WTC11 (cell line): Measurements from ENCODE around the gene NFATC3. TPM values are rescaled to one million over a fixed set of nuclear protein-coding genes. Genes with fewer than 3 reads are reported as not detected.
"Not testable (repeated sequence)": the region's sequence is repeated elsewhere in the genome, so short reads cannot be mapped to it uniquely, and the experiment has no call there.

ENCODE experiments used
- ATAC-seq: fragments of 200-7000 bp; cut with Tn5 transposase; 2 replicates; pipeline ENCODE4 v1.10.0; 2021; ENCODE audit warnings: mild to moderate bottlenecking, moderate library complexity
- CTCF ChIA-PET: fragments of 300-600 bp; sonication (Branson Sonifier 250); formaldehyde crosslinking; loops from one replicate; lab custom pipeline; 2021; ENCODE audit warnings: antibody characterized with exemption; lab: Charles Lee
- POLR2A ChIA-PET: fragments of 350-600 bp; sonication (Branson Sonifier 250); formaldehyde crosslinking; loops from one replicate; lab custom pipeline; 2021; ENCODE audit warnings: antibody characterized with exemption; lab: Charles Lee
- DNase-seq: peaks from one replicate; pipeline ENCODE4 v3.0.0; 2021; ENCODE audit warnings: low spot score
- H3K27ac Mint-ChIP-seq: 2 replicates; pipeline ENCODE4 v1.8.0; 2021; ENCODE audit warnings: mixed read lengths
- H3K27me3 Mint-ChIP-seq: 2 replicates; pipeline ENCODE4 v1.8.0; 2021; ENCODE audit warnings: low read depth, mild to moderate bottlenecking, moderate library complexity, mixed read lengths
- H3K36me3 Mint-ChIP-seq: 2 replicates; pipeline ENCODE4 v1.8.0; 2021; ENCODE audit warnings: mixed read lengths
- H3K4me1 Mint-ChIP-seq: 2 replicates; pipeline ENCODE4 v1.8.0; 2022; ENCODE audit warnings: mixed read lengths
- H3K4me3 Mint-ChIP-seq: 2 replicates; pipeline ENCODE4 v1.8.0; 2021; ENCODE audit warnings: mild to moderate bottlenecking, moderate library complexity, mixed read lengths
- H3K9me3 Mint-ChIP-seq: 2 replicates; pipeline ENCODE4 v1.8.0; 2021; ENCODE audit warnings: mixed read lengths
- ELF4 ChIP-seq: sonication (generic); formaldehyde crosslinking; IDR thresholded peaks from 2 replicates; pipeline ENCODE4 v1.8.1; 2022; ENCODE audit warnings: low read depth, mild to moderate bottlenecking, moderate library complexity, missing genetic modification reagents
- GABPB1 ChIP-seq: sonication (generic); formaldehyde crosslinking; IDR thresholded peaks from 2 replicates; pipeline ENCODE4 v1.8.1; 2023; ENCODE audit warnings: mild to moderate bottlenecking, missing genetic modification reagents
- GRHL2 ChIP-seq: fragments of 250-450 bp; sonication (Bioruptor Pico); IDR thresholded peaks from 2 replicates; pipeline ENCODE4 v1.8.0; 2022; ENCODE audit warnings: mild to moderate bottlenecking, moderate library complexity; ENCODE audit not compliant: insufficient replicate concordance, severe bottlenecking
- IRF2 ChIP-seq: sonication (generic); formaldehyde crosslinking; IDR thresholded peaks from 2 replicates; pipeline ENCODE4 v1.8.0; 2022; ENCODE audit warnings: low read depth, missing genetic modification reagents, borderline replicate concordance
- MAX ChIP-seq: sonication (generic); formaldehyde crosslinking; IDR thresholded peaks from 2 replicates; pipeline ENCODE4 v1.8.0; 2022; ENCODE audit warnings: mild to moderate bottlenecking, missing genetic modification reagents
- PRDM15 ChIP-seq: sonication (generic); formaldehyde crosslinking; IDR thresholded peaks from 2 replicates; pipeline ENCODE4 v1.8.0; 2022; ENCODE audit warnings: missing genetic modification reagents
- PRRX2 ChIP-seq: fragments of 250-450 bp; sonication (Bioruptor Pico); IDR thresholded peaks from 2 replicates; pipeline ENCODE4 v1.8.0; 2021; ENCODE audit warnings: mild to moderate bottlenecking
- ZNF425 ChIP-seq: fragments of 250-450 bp; sonication (Bioruptor Pico); conservative IDR thresholded peaks from 2 replicates; pipeline ENCODE4 v1.9.0; 2021; ENCODE audit warnings: mild to moderate bottlenecking
- ZNF532 ChIP-seq: fragments of 250-450 bp; sonication (Bioruptor Pico); IDR thresholded peaks from 2 replicates; pipeline ENCODE4 v1.9.0; 2021; ENCODE audit warnings: mild to moderate bottlenecking, borderline replicate concordance
- total RNA-seq: library from RNA; stranded (reverse); gene quantifications from 3 replicates; pipeline ENCODE4 v1.2.3, GENCODE V29; 2021

Gene NFATC3
- total RNA-seq, 1 experiment from 2014 or later = 34.6 TPM

GRCh38 chr16:68113059-68113761 is 28.0 kb downstream of the NFATC3 start:
- no peak for TF ChIP-seq MAX
- TF ChIP-seq PRRX2 = no peak
- TF ChIP-seq ELF4 (CRISPR knock-in tag) = no peak
- no peak for TF ChIP-seq ZNF532 (CRISPR knock-in tag)
- TF ChIP-seq PRDM15 (CRISPR knock-in tag) = no peak
- TF ChIP-seq ZNF425 = no peak
- peak; percentile 90 for TF ChIP-seq GABPB1
- Mint-ChIP-seq H3K27me3 (no peaks in the 10 kb centered on the region; the same call in 1 of the 2 replicates), H3K4me3 (no peak overlapping the region), H3K36me3 (peaks cover 34% of the 10 kb centered on the region), H3K4me1 (no peaks in the 10 kb centered on the region), H3K9me3 (peaks cover 35% of the 10 kb centered on the region), H3K27ac (no peak overlapping the region)
- ChIA-PET CTCF (interaction anchor here (1.0 to 1.9 kb wide), 2 partner anchors 19 to 29 kb away, joined by 4 to 6 read pairs; no protein-coding TSS in a partner anchor), POLR2A (no interaction called here)
- DNase-seq (no peak), ATAC-seq (no peak)

GRCh38 chr16:68113765-68114240 is 28.6 kb downstream of the NFATC3 start:
- ATAC-seq (no peak), DNase-seq (no peak)
- Mint-ChIP-seq H3K4me3 (no peak overlapping the region), H3K36me3 (peaks cover 28% of the 10 kb centered on the region), H3K9me3 (peaks cover 29% of the 10 kb centered on the region), H3K4me1 (no peaks in the 10 kb centered on the region), H3K27me3 (no peaks in the 10 kb centered on the region; the same call in 1 of the 2 replicates), H3K27ac (no peak overlapping the region)
- no peak for TF ChIP-seq GRHL2 (CRISPR knock-in tag)
- 0 out of 2 replicates have a peak, but pooled peaks have one; percentile 26 for TF ChIP-seq IRF2 (CRISPR knock-in tag)
- ChIA-PET CTCF (interaction anchor here (1.0 to 1.9 kb wide), 3 partner anchors 20 to 29 kb away, joined by 4 to 9 read pairs (median 6); no protein-coding TSS in a partner anchor), POLR2A (no interaction called here)

- not testable (repeated sequence) for H3K27ac Mint-ChIP-seq, H3K27me3 Mint-ChIP-seq, DNase-seq, H3K4me1 Mint-ChIP-seq, H3K4me3 Mint-ChIP-seq, ATAC-seq
- ChIA-PET CTCF (interaction anchor here (1.9 kb wide), 1 partner anchor 21 kb away, joined by 9 read pairs; no protein-coding TSS in a partner anchor), POLR2A (interaction anchor here (0.7 kb wide), 1 partner anchor 1849 kb away, joined by 3 read pairs; no protein-coding TSS in a partner anchor)
- peaks cover 17% of the 10 kb centered on the region for H3K36me3 Mint-ChIP-seq
- H3K9me3 Mint-ChIP-seq = peaks cover 17% of the 10 kb centered on the region
These were observed 29.8 kb downstream of the NFATC3 start for GRCh38 chr16:68114939-68115338.
